GM21447 (cell line): ENCODE measurements around the gene KTN1.

Experiments
- ATAC-seq: cut with Tn5 transposase; IDR thresholded peaks from one replicate; pipeline ENCODE4 v1.9.1; 2021; ENCODE audit not compliant: unreplicated experiment

The KTN1 gene

GRCh38 chr14:55711175-55711811 is 131.3 kb downstream of the KTN1 start:
- no peak for ATAC-seq

- no peak for ATAC-seq
These were observed 132.5 kb downstream of the KTN1 start for GRCh38 chr14:55712491-55712890.

- no peak for ATAC-seq
These were observed 133.5 kb downstream of the KTN1 start for GRCh38 chr14:55713486-55713885.

- no peak for ATAC-seq
These were observed 135.9 kb downstream of the KTN1 start for GRCh38 chr14:55715889-55716288.

- ATAC-seq, result no peak
These were observed 137.6 kb downstream of the KTN1 start for GRCh38 chr14:55717621-55718020.

GRCh38 chr14:55718551-55718950 is 138.5 kb downstream of the KTN1 start:
- ATAC-seq, result no peak

- no peak for ATAC-seq
These were observed 140.8 kb downstream of the KTN1 start for GRCh38 chr14:55720796-55721195.

GRCh38 chr14:55721353-55721752 is 141.3 kb downstream of the KTN1 start:
- no peak for ATAC-seq

GRCh38 chr14:55722054-55722453 is 142.0 kb downstream of the KTN1 start:
- ATAC-seq, result no peak

- ATAC-seq, result no peak
These were observed 144.7 kb downstream of the KTN1 start for GRCh38 chr14:55724736-55725135.

- ATAC-seq, result no peak
These were observed 150.7 kb downstream of the KTN1 start for GRCh38 chr14:55730592-55731310.

GRCh38 chr14:55731311-55731872 is 151.4 kb downstream of the KTN1 start:
- ATAC-seq, result no peak

- ATAC-seq, result no peak
These were observed 152.0 kb downstream of the KTN1 start for GRCh38 chr14:55731881-55732498.

- ATAC-seq, result no peak
These were observed 153.6 kb downstream of the KTN1 start for GRCh38 chr14:55733599-55733998.
